ENCODE data around the gene ZDHHC13.

Gene ZDHHC13, protein sequence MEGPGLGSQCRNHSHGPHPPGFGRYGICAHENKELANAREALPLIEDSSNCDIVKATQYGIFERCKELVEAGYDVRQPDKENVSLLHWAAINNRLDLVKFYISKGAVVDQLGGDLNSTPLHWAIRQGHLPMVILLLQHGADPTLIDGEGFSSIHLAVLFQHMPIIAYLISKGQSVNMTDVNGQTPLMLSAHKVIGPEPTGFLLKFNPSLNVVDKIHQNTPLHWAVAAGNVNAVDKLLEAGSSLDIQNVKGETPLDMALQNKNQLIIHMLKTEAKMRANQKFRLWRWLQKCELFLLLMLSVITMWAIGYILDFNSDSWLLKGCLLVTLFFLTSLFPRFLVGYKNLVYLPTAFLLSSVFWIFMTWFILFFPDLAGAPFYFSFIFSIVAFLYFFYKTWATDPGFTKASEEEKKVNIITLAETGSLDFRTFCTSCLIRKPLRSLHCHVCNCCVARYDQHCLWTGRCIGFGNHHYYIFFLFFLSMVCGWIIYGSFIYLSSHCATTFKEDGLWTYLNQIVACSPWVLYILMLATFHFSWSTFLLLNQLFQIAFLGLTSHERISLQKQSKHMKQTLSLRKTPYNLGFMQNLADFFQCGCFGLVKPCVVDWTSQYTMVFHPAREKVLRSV

GRCh38 chr11:19116971-19117759 lies at the start of gene ZDHHC13:
Gene ZDHHC13 (plus strand): TSS chr11:19117168. CDS start chr11:19117250, 82 bp downstream.
- Histone ChIP-seq H3K27me3 (replicated peaks; ENCODE audit: control insufficient read depth, insufficient read depth, low read length) (no peaks in the 10 kb centered on the region), H3K4me3 (replicated peaks; ENCODE audit: low read depth, low read length) (peak within 1 kb of the TSS; percentile 89), H3K36me3 (ENCODE audit: control insufficient read depth, insufficient read depth, low read length) (peaks cover 2% of the 10 kb centered on the region; the same call in 1 of the 2 replicates)
- peak; percentile 54 for TF ChIP-seq CTCF (IDR thresholded peaks at IDR 0.05; ENCODE audit: insufficient read depth, low read length, poor library complexity, severe bottlenecking)
- peak; percentile 96 for DNase-seq (ENCODE audit: extremely low read depth, insufficient read length)

DNA sequence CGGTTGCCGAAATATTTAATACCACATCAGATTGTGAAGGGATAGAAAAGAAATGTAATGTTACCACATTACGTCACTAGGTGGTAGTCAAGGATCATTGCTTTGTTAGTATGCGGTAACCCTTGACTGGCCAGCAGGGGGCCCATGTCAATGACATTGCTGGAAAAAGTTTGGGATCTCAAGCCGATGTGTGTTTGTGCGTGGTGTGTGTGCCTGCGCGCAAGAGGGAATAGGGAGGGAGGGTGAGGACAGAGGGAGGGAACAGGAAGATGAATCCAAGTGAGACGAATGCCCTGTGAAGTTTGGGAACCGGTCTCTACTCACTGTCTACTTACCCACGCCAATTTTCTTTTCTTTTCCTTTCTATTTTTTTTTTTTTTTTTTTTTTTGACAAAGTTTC lies 45.7 kb upstream of the ZDHHC13 start:
- DNase-seq (ENCODE audit: extremely low read depth, insufficient read length), result peak; percentile 23
- H3K36me3 ChIP-seq (ENCODE audit: control insufficient read depth, insufficient read depth, low read length), result no peaks in the 10 kb centered on the region
- TF ChIP-seq CTCF (IDR thresholded peaks at IDR 0.05; ENCODE audit: insufficient read depth, low read length, poor library complexity, severe bottlenecking), result peak; percentile 98
- no peaks in the 10 kb centered on the region for H3K27me3 ChIP-seq (replicated peaks; ENCODE audit: control insufficient read depth, insufficient read depth, low read length)
- peak overlapping the region; percentile 10; the same call in 1 of the 2 replicates for H3K4me3 ChIP-seq (replicated peaks; ENCODE audit: low read depth, low read length)

DNA sequence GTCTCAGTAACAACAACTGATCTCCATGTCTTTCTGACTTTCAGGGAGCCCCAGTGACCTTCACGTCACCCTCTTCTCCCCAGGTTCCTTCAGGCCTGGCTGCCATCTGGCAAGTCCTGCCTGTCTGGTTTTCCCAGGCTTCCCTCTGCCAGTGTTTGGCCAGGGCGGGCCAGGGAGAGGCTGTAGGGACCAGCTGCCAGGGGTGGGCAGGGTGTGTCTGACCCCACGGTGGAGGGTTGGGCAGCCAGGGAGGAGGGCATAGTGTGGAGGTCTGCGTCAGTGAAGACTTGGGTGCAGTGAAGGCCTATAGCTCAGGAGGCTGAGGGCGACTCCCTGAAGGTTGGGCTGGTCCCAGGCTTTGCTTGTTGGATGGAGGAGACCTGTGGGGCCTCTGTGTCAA lies 44.5 kb upstream of the ZDHHC13 start:
- Histone ChIP-seq H3K4me3 (replicated peaks; ENCODE audit: low read depth, low read length) (no peak overlapping the region), H3K27me3 (replicated peaks; ENCODE audit: control insufficient read depth, insufficient read depth, low read length) (no peaks in the 10 kb centered on the region; the same call in 1 of the 2 replicates), H3K36me3 (ENCODE audit: control insufficient read depth, insufficient read depth, low read length) (no peaks in the 10 kb centered on the region)
- TF ChIP-seq CTCF (IDR thresholded peaks at IDR 0.05; ENCODE audit: insufficient read depth, low read length, poor library complexity, severe bottlenecking), result no peak
- no peak for DNase-seq (ENCODE audit: extremely low read depth, insufficient read length)

GRCh38 chr11:19073454-19074415 lies 43.2 kb upstream of the ZDHHC13 start:
- TF ChIP-seq CTCF (IDR thresholded peaks at IDR 0.05; ENCODE audit: insufficient read depth, low read length, poor library complexity, severe bottlenecking), result no peak
- no peak for DNase-seq (ENCODE audit: extremely low read depth, insufficient read length)
- H3K36me3 ChIP-seq (ENCODE audit: control insufficient read depth, insufficient read depth, low read length), result no peaks in the 10 kb centered on the region
- no peaks in the 10 kb centered on the region; the same call in 1 of the 2 replicates for H3K27me3 ChIP-seq (replicated peaks; ENCODE audit: control insufficient read depth, insufficient read depth, low read length)
- no peak overlapping the region for H3K4me3 ChIP-seq (replicated peaks; ENCODE audit: low read depth, low read length)

- DNase-seq (ENCODE audit: extremely low read depth, insufficient read length), result no peak
- TF ChIP-seq CTCF (IDR thresholded peaks at IDR 0.05; ENCODE audit: insufficient read depth, low read length, poor library complexity, severe bottlenecking), result no peak
- H3K36me3 ChIP-seq (ENCODE audit: control insufficient read depth, insufficient read depth, low read length), result no peaks in the 10 kb centered on the region
These were observed 41.3 kb upstream of the ZDHHC13 start for GRCh38 chr11:19075636-19076035.

More at GRCh38 chr11:19075636-19076035, 41.3 kb upstream of the ZDHHC13 start:
- Histone ChIP-seq H3K4me3 (replicated peaks; ENCODE audit: low read depth, low read length) (no peak overlapping the region), H3K27me3 (replicated peaks; ENCODE audit: control insufficient read depth, insufficient read depth, low read length) (no peaks in the 10 kb centered on the region; the same call in 1 of the 2 replicates)
